HG03354 (cell line): Measurements from ENCODE around the gene SFXN3.

Experiments used
- ATAC-seq: cut with Tn5 transposase; IDR thresholded peaks from one replicate; pipeline ENCODE4 v1.9.1; 2021; ENCODE audit warnings: mild to moderate bottlenecking; ENCODE audit not compliant: unreplicated experiment, poor library complexity, severe bottlenecking

SFXN3 gene

GRCh38 chr10:101014230-101014884 lies 16.7 kb upstream of the SFXN3 start:
- no peak for ATAC-seq

GRCh38 chr10:101014966-101015581 lies 16.0 kb upstream of the SFXN3 start:
- ATAC-seq: no peak

GRCh38 chr10:101015582-101015973 lies 15.5 kb upstream of the SFXN3 start:
- no peak for ATAC-seq

GRCh38 chr10:101016814-101017213 lies 14.2 kb upstream of the SFXN3 start:
- no peak for ATAC-seq

GRCh38 chr10:101018118-101018599 lies 12.9 kb upstream of the SFXN3 start:
- ATAC-seq: no peak

GRCh38 chr10:101018600-101019439 lies 12.2 kb upstream of the SFXN3 start:
- ATAC-seq: no peak

- ATAC-seq: no peak
Observed at GRCh38 chr10:101019440-101019703, 11.7 kb upstream of the SFXN3 start.

- no peak for ATAC-seq
Observed at GRCh38 chr10:101020427-101021075, 10.5 kb upstream of the SFXN3 start.

- ATAC-seq: no peak
Observed at GRCh38 chr10:101021239-101021638, 9.8 kb upstream of the SFXN3 start.

GRCh38 chr10:101021692-101022251 lies 9.3 kb upstream of the SFXN3 start:
- no peak for ATAC-seq

GRCh38 chr10:101022967-101023705 lies 7.9 kb upstream of the SFXN3 start:
- no peak for ATAC-seq

GRCh38 chr10:101027106-101027720 lies 3.8 kb upstream of the SFXN3 start:
- no peak for ATAC-seq

- ATAC-seq: no peak
Observed at GRCh38 chr10:101028446-101029337, 2.3 kb upstream of the SFXN3 start.

- ATAC-seq: no peak
Observed at GRCh38 chr10:101029520-101030295, 1.3 kb upstream of the SFXN3 start.

GRCh38 chr10:101030496-101031127 lies 422 bp upstream of the SFXN3 start:
- ATAC-seq: no peak

GRCh38 chr10:101031796-101032636 lies 982 bp downstream of the SFXN3 start:
- ATAC-seq: peak; percentile 41
